ENCODE results near the gene C10orf88.

GRCh38 chr10:122966879-122967278 is 12.9 kb upstream of the C10orf88 start:
- no peak for TF ChIP-seq POLR2A (IDR thresholded peaks at IDR 0.05; ENCODE audit: low read length)
- no peak for TF ChIP-seq GATA1 (IDR thresholded peaks at IDR 0.05; ENCODE audit: low read depth, low read length)

All from erythroblast (primary cell).